Globus pallidus (tissue), 1 donor: ENCODE data around the gene ARHGDIG.

Experiments used
- DNase-seq: peaks from one replicate; pipeline ENCODE4 v3.0.0-alpha.2; 2015; ENCODE audit warnings: low spot score

Gene ARHGDIG

GRCh38 chr16:297832-298231 lies 17.4 kb downstream of the ARHGDIG start:
- DNase-seq: no peak

- no peak for DNase-seq
Observed at GRCh38 chr16:301235-301634, 20.8 kb downstream of the ARHGDIG start.

GRCh38 chr16:301950-302349 lies 21.6 kb downstream of the ARHGDIG start:
- no peak for DNase-seq

- no peak for DNase-seq
Observed at GRCh38 chr16:303760-304505, 23.5 kb downstream of the ARHGDIG start.

- no peak for DNase-seq
Observed at GRCh38 chr16:305916-306626, 25.7 kb downstream of the ARHGDIG start.

- DNase-seq: no peak
Observed at GRCh38 chr16:306911-307370, 26.6 kb downstream of the ARHGDIG start.

- DNase-seq: no peak
Observed at GRCh38 chr16:307691-308312, 27.4 kb downstream of the ARHGDIG start.

GRCh38 chr16:309476-309875 lies 29.1 kb downstream of the ARHGDIG start:
- no peak for DNase-seq

GRCh38 chr16:311725-312124 lies 31.3 kb downstream of the ARHGDIG start:
- no peak for DNase-seq

GRCh38 chr16:314351-314750 lies 34.0 kb downstream of the ARHGDIG start:
- no peak for DNase-seq

- DNase-seq: no peak
Observed at GRCh38 chr16:314795-315299, 34.5 kb downstream of the ARHGDIG start.

- DNase-seq: no peak
Observed at GRCh38 chr16:316741-317464, 36.5 kb downstream of the ARHGDIG start.

GRCh38 chr16:317583-317982 lies 37.2 kb downstream of the ARHGDIG start:
- no peak for DNase-seq

- DNase-seq: no peak
Observed at GRCh38 chr16:318628-319027, 38.2 kb downstream of the ARHGDIG start.

GRCh38 chr16:320206-320605 lies 39.8 kb downstream of the ARHGDIG start:
- DNase-seq: no peak

GRCh38 chr16:321532-321931 lies 41.1 kb downstream of the ARHGDIG start:
- no peak for DNase-seq

GRCh38 chr16:322476-323143 lies 42.2 kb downstream of the ARHGDIG start:
- no peak for DNase-seq

- no peak for DNase-seq
Observed at GRCh38 chr16:324201-324450, 43.7 kb downstream of the ARHGDIG start.

GRCh38 chr16:324451-325334 lies 44.3 kb downstream of the ARHGDIG start:
- no peak for DNase-seq

GRCh38 chr16:325375-326145 lies 45.2 kb downstream of the ARHGDIG start:
- no peak for DNase-seq
